Effector memory CD8-positive, alpha-beta T cell (primary cell): ENCODE results near the gene CAPN2.
A peak's percentile ranks its signal among the peaks of the same experiment; 100 is the strongest.

Source experiments
- ATAC-seq: fragments of 150-1000 bp; cut with Tn5 transposase; replicated peaks from 2 replicates; pipeline ENCODE4 v1.10.0; 2021; ENCODE audit warnings: mild to moderate bottlenecking, moderate library complexity
- DNase-seq, 3 experiments: peaks; one replicate each; pipeline ENCODE4 v3.0.0; 2021
- H3K27ac Mint-ChIP-seq, 2 donors: one replicate each; pipeline ENCODE4 v1.8.0; 2022; ENCODE audit warnings: mild to moderate bottlenecking in 2 of 2, mixed read lengths in 2 of 2, moderate library complexity in 2 of 2
- H3K27me3 Mint-ChIP-seq, 2 donors: one replicate each; pipeline ENCODE4 v1.8.0; 2022; ENCODE audit warnings: mixed read lengths in 2 of 2
- H3K36me3 Mint-ChIP-seq: one replicate; pipeline ENCODE4 v1.8.0; 2022; ENCODE audit warnings: mild to moderate bottlenecking, moderate library complexity, mixed read lengths; ENCODE audit not compliant: insufficient read depth
- H3K4me1 Mint-ChIP-seq, 2 donors: one replicate each; pipeline ENCODE4 v1.8.0; 2022; ENCODE audit warnings: low read depth in 2 of 2, mixed read lengths in 2 of 2
- H3K4me3 Mint-ChIP-seq, 2 donors: one replicate each; pipeline ENCODE4 v1.8.0; 2022; ENCODE audit warnings: mild to moderate bottlenecking in 2 of 2, mixed read lengths in 2 of 2, moderate library complexity in 2 of 2
- H3K9me3 Mint-ChIP-seq, 2 donors: one replicate each; pipeline ENCODE4 v1.8.0; 2022; ENCODE audit warnings: mixed read lengths in 2 of 2
- total RNA-seq, 9 experiments: gene quantifications; one replicate each; lab custom pipeline; 2026; lab: John Stamatoyannopoulos, UW

CAPN2 gene
- 114 to 664 (median 427) reads per million in 9 experiments for total RNA-seq

DNA sequence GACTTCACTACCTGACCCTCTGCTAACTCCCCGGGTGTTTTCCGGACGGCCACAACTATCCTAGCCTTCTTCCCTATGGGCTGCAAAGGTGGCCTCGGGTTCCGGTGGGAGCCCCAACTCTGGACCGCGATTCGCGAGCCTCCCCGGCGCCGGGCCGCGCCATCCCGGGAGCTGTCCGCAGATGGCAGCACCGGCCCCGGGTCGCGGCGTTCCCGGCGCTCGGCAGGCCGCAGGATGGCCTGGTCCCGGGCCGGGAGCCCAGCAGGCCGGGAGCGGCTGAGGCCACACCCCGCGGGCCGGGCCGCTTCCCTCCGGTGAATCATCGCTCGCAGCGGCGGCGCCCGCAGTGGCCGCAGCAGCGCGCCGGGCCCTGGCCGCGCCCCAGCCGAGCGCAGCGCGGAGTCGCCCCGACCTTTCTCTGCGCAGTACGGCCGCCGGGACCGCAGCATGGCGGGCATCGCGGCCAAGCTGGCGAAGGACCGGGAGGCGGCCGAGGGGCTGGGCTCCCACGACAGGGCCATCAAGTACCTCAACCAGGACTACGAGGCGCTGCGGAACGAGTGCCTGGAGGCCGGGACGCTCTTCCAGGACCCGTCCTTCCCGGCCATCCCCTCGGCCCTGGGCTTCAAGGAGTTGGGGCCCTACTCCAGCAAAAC is at the start of gene CAPN2:
TSS of gene CAPN2 (plus strand) at position 346 of the 656 bp plus-strand sequence. CDS start at position 448, 102 bp downstream.
- H3K36me3 Mint-ChIP-seq: peaks cover 14% of the 10 kb centered on the region
- peaks cover 52 to 57% of the 10 kb centered on the region in 2 donors for H3K4me1 Mint-ChIP-seq
- peak; percentile 34 to 46 (median 46) for DNase-seq
- peak within 1 kb of the TSS; percentile 89 to 93 for H3K4me3 Mint-ChIP-seq
- ATAC-seq: peak; percentile 54
- H3K27me3 Mint-ChIP-seq: no peaks in the 10 kb centered on the region
- peak within 1 kb of the TSS; percentile 94 to 95 for H3K27ac Mint-ChIP-seq
- H3K9me3 Mint-ChIP-seq: no peaks in the 10 kb centered on the region

DNA sequence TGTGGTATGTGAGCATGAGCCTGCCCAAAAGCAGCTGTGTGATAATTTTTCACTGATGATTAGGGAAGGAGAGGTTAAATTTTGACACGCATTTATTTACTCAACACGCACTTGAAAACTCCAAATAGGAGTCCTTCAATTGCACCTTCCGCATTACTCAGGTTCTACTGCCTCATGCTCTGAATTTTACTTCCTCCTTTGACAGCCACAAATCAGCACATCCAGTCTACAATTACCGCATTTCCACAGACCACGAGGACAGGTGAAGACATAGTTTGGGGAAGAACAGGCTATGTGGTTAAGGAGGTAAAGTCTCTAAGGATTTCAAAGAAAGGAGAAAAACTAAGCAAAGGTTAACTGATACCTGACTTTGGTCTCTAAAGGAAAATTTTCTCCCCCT is 49.4 kb upstream of the CAPN2 start:
- peaks cover 2% of the 10 kb centered on the region for H3K36me3 Mint-ChIP-seq
- no peak overlapping the region for H3K4me3 Mint-ChIP-seq
- peaks cover 0 to 2% of the 10 kb centered on the region in 2 donors for H3K4me1 Mint-ChIP-seq
- no peak overlapping the region for H3K27ac Mint-ChIP-seq
- H3K27me3 Mint-ChIP-seq: peaks cover 10 to 22% of the 10 kb centered on the region in 2 donors
- ATAC-seq (no peak), DNase-seq (no peak)
- H3K9me3 Mint-ChIP-seq: no peaks in the 10 kb centered on the region

DNA sequence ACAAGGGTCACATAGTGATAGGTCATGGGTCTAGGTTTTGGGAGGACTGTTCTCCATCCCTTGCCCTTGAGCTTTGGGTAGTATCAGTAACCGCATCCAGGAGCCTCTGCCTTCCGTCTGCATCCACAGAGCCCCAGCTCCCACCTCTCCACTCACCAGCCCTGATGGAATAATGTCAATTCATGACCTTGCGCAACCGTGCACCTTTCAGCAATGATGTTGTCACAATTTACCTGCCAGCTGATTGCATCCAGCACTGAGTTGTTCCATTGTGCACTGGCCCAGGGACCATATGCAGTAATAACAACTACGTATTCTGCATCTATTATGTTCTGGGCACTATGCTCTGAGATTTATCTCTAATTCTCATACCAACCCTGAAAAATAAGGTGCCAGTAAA is 48.2 kb upstream of the CAPN2 start:
- DNase-seq: no peak
- H3K36me3 Mint-ChIP-seq: peaks cover 2% of the 10 kb centered on the region
- H3K27ac Mint-ChIP-seq: no peak overlapping the region
- peaks cover 5 to 20% of the 10 kb centered on the region in 2 donors for H3K27me3 Mint-ChIP-seq
- no peak overlapping the region for H3K4me3 Mint-ChIP-seq
- H3K4me1 Mint-ChIP-seq: peaks cover 0 to 2% of the 10 kb centered on the region in 2 donors
- no peak for ATAC-seq
- no peaks in the 10 kb centered on the region for H3K9me3 Mint-ChIP-seq

DNA sequence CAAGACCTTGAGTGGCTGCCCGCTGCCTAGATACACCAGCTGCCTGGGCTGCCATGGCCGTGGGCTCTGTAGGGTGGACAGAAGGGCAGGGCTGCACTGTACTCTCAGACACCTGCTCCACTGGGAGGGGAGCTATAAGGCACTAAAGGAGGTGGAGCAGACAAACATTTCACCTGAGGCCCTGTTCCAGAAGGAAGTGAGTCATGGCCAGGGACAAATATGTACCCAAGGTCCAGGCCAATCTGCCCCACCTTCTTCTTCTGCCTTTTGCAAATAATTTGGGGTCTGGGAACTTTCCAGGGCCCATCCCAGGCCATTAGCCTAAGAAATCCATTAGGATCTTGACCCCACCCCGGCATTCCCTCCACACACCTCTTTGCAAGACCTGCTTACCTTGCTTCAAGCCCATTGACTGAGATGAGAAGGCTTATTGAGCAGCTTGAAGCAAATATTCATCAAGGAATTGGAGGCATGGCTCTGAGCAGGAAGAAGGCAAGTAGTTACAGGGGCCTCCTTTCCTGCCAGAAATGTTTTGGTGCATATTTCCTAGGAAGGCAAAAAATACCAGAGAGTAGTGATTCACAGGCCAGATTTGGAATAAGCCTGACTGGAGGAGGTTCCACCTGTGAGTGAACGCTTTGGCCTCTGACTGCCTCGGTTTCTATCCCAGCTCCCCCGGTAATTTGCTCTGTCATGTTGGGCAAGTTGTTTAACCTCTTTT is 46.6 kb upstream of the CAPN2 start, which contains the start of gene CAPN8:
TSS of gene CAPN8 (minus strand) at position 110 of the 721 bp plus-strand sequence. CDS start at position 55, 55 bp downstream.
- Mint-ChIP-seq H3K36me3 (peaks cover 2% of the 10 kb centered on the region), H3K4me1 (peaks cover 0 to 2% of the 10 kb centered on the region in 2 donors), H3K9me3 (no peaks in the 10 kb centered on the region), H3K27ac (no peak within 1 kb of the TSS), H3K4me3 (no peak within 1 kb of the TSS), H3K27me3 (peaks cover 5 to 7% of the 10 kb centered on the region in 2 donors)
- no peak for DNase-seq
- no peak for ATAC-seq

DNA sequence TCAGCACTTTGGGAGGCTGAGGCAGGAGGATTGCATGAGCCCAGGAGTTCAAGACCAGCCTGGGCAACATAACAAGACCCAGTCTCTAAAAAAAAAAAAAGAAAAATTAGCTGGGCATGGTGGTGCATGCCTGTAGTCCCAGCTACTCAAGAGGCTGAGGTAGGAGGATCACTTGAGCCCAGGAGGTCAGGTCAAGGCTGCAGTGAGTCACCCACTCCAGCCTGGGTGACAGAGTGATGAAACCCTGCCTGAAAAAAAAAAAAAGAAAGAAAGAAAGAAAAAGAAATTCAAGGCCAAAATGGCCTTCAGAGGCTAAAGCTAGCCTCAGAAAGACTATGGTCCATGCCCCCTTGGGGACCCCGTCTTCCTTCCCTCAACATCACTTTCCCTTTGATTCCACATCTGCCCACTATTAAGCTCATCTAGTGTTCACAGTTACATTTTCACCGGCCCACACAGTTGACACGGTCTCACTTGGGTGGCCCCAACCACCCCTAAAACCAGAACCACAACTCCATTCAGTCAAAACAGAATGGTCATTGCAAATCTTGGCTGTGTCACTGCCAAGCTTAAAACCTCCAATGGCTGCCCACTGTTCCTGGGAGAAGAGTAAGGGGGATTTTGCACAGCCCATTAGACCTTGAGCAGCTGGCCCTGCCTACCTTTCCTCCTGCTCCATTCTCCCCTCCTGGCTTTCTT is 44.7 kb upstream of the CAPN2 start:
- no peaks in the 10 kb centered on the region for H3K4me1 Mint-ChIP-seq
- H3K9me3 Mint-ChIP-seq: no peaks in the 10 kb centered on the region
- no peak for DNase-seq
- H3K4me3 Mint-ChIP-seq: no peak overlapping the region
- peaks cover 2% of the 10 kb centered on the region for H3K36me3 Mint-ChIP-seq
- H3K27ac Mint-ChIP-seq: no peak overlapping the region
- H3K27me3 Mint-ChIP-seq: peaks cover 0 to 9% of the 10 kb centered on the region in 2 donors
- no peak for ATAC-seq

DNA sequence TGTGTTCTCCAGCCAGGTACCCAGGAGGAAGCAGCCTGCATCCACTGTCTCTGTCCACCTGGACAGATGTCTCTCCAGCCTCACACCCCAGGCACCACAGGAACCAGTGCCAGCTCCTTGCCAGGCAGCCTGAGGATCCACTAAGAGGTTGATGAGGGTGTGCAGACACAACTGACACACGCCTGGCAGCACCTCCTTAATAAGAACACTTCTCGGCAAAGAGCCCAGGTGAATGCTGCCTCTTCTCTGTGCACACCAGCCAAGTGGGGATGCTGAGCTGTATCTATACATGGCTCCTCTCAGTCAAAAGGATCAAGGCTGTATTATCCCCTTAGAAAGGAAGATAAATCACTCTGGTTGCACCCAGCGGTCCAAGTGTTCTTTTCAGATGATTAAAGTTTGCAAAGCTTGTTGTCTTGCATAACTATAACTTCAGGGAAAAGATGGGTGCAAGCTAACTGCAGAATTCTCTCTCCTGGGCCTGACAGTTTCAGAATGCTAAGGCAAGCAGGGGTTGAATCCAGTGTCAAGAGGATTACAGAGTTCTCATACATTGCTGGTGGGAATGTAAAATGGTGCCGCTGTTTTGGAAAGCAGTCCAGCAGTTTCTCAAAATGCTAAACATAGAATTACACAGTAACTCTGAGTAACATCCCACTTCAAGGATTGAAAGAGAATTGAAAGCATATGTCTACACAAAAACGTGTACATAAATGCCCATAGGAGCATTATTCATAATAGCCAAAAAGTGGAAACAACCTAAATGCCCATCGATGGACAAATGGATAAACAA is 43.1 kb upstream of the CAPN2 start:
- Mint-ChIP-seq H3K4me1 (no peaks in the 10 kb centered on the region), H3K27me3 (peaks cover 0 to 9% of the 10 kb centered on the region in 2 donors), H3K36me3 (peaks cover 2% of the 10 kb centered on the region), H3K4me3 (no peak overlapping the region), H3K27ac (no peak overlapping the region), H3K9me3 (no peaks in the 10 kb centered on the region)
- ATAC-seq (no peak), DNase-seq (no peak)

DNA sequence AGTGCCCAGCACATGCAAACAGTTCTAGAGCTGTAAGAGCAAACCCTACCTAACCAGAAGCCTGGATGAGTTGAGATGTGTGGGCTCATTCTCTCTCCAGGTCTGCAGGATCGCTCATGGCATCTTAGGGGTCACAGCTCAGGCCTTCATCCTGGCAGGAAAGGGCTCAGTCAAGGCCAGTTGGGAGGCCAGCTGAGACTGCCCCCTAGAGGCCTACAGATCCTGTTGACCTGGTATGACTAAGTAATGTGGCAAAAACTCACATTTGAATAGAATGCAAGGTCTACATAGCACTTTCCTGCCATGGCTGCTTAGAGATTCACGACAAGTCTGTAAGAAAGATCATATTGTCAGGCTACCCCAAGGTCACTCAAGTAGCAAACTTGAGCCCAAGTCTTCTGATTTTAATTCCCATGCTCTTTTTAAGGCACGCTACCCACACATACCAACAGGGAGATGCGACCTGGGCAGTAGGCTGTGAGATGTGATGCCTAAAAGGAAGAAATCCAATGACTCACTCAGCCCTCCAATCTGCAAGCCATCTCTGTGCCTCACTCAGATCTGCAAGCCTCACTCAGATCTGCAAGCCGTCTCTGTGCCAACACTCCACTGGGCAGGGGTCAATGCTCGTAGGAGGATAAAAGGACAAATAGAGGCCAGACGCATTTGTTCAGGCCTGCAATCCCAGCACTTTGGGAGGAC is 41.7 kb upstream of the CAPN2 start:
- H3K4me3 Mint-ChIP-seq: no peak overlapping the region
- H3K27ac Mint-ChIP-seq: no peak overlapping the region
- H3K4me1 Mint-ChIP-seq: no peaks in the 10 kb centered on the region
- no peak for DNase-seq
- H3K9me3 Mint-ChIP-seq: no peaks in the 10 kb centered on the region
- ATAC-seq: no peak
- peaks cover 0 to 9% of the 10 kb centered on the region in 2 donors for H3K27me3 Mint-ChIP-seq
- no peaks in the 10 kb centered on the region for H3K36me3 Mint-ChIP-seq

DNA sequence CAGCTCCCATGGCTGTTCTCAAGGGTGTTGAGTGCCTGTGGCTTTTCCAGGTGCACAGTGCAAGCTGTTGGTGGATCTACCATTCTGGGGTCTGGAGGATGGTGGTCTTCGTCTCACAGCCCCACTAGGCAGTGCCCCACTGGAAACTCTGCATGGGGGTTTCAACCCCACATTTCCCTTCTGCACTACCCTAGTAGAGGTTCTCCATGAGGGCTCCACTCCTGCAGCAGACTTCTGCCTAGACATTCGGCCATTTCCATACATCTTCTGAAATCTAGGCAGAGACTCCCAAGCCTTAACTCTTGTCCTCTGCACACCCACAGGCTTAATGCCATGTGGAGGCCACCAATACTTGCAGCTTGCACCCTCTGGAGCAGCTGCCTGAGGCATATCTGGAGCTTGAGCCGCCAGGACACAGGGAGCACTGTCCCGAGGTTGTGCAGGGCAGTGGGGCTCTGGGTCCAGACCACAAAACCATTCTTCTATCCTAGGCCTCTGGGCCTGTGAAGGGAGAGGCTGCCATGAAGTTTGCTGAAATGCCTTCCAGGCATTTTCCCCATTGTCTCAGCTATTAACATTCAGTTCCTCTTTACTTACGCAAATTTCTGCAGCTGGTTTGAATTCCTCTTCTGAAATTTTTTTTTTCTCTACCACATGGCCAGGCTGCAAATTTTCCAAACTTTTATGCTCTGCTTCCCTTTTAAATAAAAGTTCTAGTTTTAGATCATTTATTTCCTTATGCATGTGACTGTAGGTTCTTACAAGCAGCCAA is 38.0 kb upstream of the CAPN2 start:
- peaks cover 0 to 9% of the 10 kb centered on the region in 2 donors for H3K27me3 Mint-ChIP-seq
- H3K9me3 Mint-ChIP-seq: no peaks in the 10 kb centered on the region
- no peak overlapping the region for H3K4me3 Mint-ChIP-seq
- no peaks in the 10 kb centered on the region for H3K36me3 Mint-ChIP-seq
- no peaks in the 10 kb centered on the region for H3K4me1 Mint-ChIP-seq
- DNase-seq (no peak), ATAC-seq (no peak)
- H3K27ac Mint-ChIP-seq: no peak overlapping the region

DNA sequence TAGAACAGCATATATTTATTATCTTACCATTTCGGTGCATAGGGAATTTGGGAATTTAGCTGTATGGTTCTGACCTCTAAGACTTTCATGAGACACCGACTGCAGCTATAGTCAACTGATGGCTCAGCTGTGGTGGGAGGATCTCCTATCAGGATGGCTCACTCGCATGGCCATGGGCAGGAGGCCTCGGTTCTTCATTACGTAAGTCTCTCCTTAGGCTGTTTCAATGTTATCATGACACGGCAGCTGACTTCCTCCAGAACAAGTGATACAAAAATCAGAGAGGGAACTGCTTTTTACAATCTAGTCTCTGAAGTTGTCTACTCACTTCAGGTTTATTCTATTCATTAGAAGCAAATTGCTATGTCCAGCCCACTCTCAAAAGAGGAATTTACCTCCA is 33.5 kb upstream of the CAPN2 start:
- Mint-ChIP-seq H3K27me3 (peaks cover 0 to 14% of the 10 kb centered on the region in 2 donors), H3K36me3 (no peaks in the 10 kb centered on the region), H3K9me3 (no peaks in the 10 kb centered on the region), H3K27ac (no peak overlapping the region), H3K4me3 (no peak overlapping the region), H3K4me1 (no peaks in the 10 kb centered on the region)
- DNase-seq: no peak
- ATAC-seq: no peak

DNA sequence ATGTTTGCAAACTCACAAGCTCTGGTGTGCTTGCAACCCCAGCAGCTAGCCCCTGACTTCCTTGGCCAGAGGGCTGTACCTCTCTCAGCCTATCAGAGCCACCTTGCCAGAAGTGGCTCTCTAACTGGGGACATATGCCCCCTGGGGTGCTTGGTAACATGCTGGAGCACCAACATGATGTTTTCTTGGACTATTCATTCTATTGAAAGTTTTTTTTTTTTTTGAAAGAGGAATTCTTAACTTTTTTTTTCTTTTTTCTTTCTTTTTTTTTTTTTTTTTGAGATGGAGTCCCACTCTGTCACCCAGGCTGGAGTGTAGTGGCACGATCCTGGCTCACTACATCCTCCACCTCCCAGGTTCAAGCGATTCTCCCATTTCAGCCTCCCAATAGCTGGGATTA is 32.2 kb upstream of the CAPN2 start:
- no peak for DNase-seq
- no peaks in the 10 kb centered on the region for H3K9me3 Mint-ChIP-seq
- peaks cover 0 to 19% of the 10 kb centered on the region in 2 donors for H3K27me3 Mint-ChIP-seq
- H3K27ac Mint-ChIP-seq: no peak overlapping the region
- no peaks in the 10 kb centered on the region for H3K36me3 Mint-ChIP-seq
- H3K4me1 Mint-ChIP-seq: no peaks in the 10 kb centered on the region
- no peak overlapping the region for H3K4me3 Mint-ChIP-seq
- ATAC-seq: no peak

DNA sequence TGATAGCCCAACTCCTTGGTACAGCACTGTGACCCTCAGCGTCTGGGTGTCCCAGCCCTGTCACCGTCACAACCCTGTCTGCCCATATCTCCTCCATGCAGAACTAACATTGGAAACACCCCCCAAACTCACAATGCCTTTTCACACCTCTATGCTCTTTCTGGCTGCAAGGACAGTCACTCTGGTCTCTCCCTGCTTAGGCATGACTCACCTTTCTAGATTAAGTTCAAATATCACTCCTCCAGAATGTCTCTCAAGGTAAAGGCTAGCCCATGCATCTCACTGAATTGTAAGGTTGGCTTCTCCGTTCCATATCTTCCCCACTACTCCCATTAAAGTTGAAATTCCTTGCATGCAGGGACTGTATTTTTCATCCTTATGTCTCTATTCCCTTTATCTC is 29.8 kb upstream of the CAPN2 start:
- H3K4me3 Mint-ChIP-seq: no peak overlapping the region
- no peaks in the 10 kb centered on the region for H3K9me3 Mint-ChIP-seq
- peaks cover 0 to 20% of the 10 kb centered on the region in 2 donors for H3K27me3 Mint-ChIP-seq
- H3K27ac Mint-ChIP-seq: no peak overlapping the region
- DNase-seq (no peak), ATAC-seq (no peak)
- no peaks in the 10 kb centered on the region for H3K36me3 Mint-ChIP-seq
- no peaks in the 10 kb centered on the region for H3K4me1 Mint-ChIP-seq
